Activated CD4-positive, CD25-positive, alpha-beta regulatory T cell treated with anti-CD3 and anti-CD28 coated beads, Interleukin-2, amount 50 U/mL, for 24 hours (primary cell): ENCODE results near the gene FAM120B.

Experiments used
- ATAC-seq, 2 donors: fragments of 150-1000 bp; cut with Tn5 transposase; one replicate each; pipeline ENCODE4 v1.10.0; 2021; ENCODE audit warnings: mild to moderate bottlenecking in 1 of 2, moderate library complexity in 1 of 2

The FAM120B gene

GRCh38 chr6:170362121-170362520 is 55.6 kb downstream of the FAM120B start:
- no peak for ATAC-seq

- ATAC-seq = no peak
Measured at GRCh38 chr6:170363255-170363654, 56.7 kb downstream of the FAM120B start.

- ATAC-seq = no peak
Measured at GRCh38 chr6:170365121-170365520, 58.6 kb downstream of the FAM120B start.

DNA sequence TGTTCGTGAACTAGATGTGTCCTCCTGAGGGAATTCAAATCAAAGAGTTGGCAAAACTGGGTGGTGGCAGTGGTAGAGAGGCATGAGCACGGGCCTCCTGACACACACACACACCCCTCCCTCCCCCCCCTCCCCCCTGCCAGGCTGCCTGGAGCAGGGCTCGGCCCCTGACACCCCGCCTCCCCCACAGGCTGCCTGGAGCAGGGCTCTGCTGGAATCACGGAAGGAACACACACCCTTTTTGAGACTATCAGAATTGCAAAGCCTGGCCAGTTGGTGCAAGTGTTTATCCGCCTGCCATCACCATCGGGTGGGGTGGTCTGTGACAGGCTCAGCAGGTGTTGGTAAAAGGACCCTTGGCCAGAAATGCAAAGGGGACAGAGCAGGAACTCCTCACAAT is 59.0 kb downstream of the FAM120B start:
- ATAC-seq = no peak

- no peak for ATAC-seq
Measured at GRCh38 chr6:170366248-170366960, 59.8 kb downstream of the FAM120B start.

- ATAC-seq = no peak
Measured at GRCh38 chr6:170367241-170367640, 60.7 kb downstream of the FAM120B start.

GRCh38 chr6:170368544-170368943 is 62.0 kb downstream of the FAM120B start:
- no peak for ATAC-seq

DNA sequence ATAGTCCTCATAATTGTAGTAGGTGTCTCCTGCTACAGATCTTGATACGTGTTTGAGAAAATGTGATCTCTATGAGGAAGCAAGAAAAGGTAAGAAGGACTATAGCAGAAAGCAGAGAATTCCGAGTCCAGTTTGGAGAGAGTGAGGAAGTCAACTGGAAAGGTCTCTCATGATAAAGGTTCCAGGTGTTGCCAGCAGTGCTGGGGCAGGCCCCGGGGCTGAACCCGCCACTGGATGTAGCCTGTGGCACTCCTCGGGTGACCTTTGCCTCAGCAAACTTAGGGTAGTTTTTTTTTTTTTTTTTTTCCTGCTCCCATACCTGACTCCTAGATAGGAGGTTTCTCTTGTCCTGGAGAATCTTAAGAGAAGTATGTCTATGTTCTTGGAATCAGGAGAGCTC is 62.8 kb downstream of the FAM120B start:
- no peak for ATAC-seq

GRCh38 chr6:170370416-170370815 is 63.9 kb downstream of the FAM120B start:
- ATAC-seq = peak; percentile 61 to 82

DNA sequence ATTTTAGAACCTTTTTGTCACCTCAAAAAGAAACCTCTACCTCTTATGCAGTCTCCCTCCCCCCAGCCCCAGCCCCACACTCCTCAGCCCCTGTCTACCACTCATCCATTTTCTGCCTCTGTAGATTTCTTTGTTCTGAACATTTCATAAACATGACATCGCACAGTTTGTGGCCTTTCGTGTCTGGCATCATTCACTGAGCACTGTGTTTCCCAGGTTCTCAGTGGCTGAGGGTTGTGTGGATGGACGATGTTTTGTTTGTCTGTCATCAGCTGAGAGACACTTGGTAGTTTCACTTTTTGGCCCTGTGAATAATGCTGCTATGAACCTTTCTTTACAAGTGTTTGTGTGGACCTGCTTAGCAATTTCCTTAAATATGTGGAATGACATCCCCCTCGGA is 64.5 kb downstream of the FAM120B start:
- no peak for ATAC-seq

- no peak for ATAC-seq
Measured at GRCh38 chr6:170371588-170371987, 65.0 kb downstream of the FAM120B start.

DNA sequence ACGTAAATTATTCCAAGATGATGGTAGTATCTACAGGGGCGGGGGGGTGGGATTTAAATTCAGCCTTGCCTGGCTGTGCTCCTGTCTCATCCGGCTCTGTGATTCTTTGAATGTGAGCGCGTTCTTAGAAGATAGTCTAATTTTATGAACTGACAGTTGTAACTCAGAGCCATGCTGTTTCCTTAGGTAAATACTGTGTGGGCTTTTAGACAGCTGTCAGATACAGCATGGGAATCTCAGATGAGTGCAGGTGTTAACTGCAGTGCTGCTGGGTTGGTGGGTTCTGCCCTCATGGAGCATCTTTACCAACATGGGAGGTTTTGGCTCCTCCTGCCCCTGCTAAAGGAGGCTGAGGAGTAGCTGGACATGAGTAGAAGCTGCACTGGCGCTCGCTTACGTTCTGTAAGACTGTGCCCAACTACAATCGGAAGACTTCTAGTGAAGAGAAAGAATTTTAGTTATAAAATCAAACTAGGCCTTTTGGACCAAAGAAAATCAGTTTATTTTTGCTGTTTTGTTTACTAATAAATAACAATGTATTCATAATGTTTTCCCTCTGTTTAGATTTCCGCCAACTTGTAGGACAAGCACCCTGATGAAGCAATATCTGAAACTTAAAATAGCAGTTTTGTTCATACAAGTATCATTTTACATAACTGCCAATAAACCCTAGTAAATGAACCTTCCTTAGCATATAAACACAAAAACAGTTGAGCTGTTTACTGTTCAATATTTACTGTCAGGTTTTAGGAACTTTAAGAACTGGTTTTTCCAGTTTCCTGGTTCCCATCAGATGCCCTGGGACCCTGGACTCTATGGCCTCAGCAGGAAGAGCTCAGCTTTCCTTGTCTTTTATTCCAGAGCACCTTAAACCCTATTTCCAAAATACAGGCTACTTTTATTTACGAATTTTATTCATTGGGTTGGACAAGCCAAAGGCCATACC is 66.1 kb downstream of the FAM120B start:
- ATAC-seq = no peak

DNA sequence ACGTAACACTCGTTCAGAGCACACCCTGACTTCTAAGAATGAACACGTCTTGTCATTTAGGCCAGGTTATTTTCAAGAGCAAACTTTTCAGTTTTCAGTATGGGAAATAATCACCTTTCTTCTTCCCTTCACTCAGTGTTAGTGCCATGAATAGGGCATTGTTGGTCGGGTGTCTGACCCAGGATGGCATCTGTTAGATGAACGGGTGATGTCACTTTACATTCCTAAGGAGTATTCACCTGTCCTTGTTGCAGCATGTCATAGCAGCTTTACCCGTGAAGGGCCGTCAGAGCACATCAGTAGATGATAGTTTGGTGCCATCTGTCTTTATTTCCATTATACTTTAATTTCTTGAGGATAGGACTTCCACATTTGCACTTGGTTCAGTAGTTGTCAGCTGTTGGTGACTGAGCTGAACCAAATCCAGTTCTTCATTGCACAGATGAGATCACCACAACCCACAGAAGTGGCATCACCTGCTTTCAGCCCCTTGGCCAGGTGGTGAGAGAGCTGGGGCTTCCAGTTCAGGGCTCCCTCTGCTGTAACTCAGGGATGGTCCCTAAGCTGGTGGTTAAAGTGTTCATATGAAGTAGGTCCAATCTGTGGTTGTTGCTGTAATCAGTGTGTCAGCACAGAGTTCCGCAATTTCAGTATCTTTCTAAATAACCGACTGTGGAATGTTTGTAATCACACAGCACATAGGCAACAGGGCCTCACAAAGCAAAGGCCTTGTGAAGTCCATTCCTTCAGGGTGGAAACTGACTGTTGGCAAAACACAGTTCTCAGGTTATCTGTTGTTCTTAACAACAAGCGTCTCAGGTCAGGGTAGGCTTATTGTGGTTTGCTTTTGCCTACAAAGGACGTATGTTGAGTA is 68.2 kb downstream of the FAM120B start:
- ATAC-seq = no peak

DNA sequence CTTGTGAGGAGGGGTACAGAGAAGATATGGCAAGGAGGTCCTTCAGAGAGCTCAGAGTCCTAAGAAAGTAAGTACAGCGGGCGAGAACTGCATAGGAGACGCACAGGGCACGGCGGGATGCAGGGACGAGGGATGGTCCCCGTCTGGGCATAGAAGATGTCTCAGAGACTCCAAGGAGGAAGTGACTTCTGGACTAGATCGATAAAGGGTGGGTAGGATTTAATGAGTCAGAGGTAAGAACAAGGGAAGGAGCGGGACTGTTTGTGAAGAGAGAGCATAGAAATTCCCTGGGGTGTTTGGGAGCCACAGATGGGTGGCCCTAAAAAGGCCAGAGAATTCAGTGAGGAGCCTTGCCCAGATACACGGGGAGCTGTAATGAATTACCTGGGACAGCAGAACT is 69.1 kb downstream of the FAM120B start:
- ATAC-seq = no peak

GRCh38 chr6:170376386-170377043 is 70.0 kb downstream of the FAM120B start:
- no peak for ATAC-seq

GRCh38 chr6:170378502-170378901 is 71.9 kb downstream of the FAM120B start:
- ATAC-seq = peak; percentile 53 to 55

- ATAC-seq = no peak
Measured at GRCh38 chr6:170381562-170381961, 75.0 kb downstream of the FAM120B start.

- no peak for ATAC-seq
Measured at GRCh38 chr6:170383466-170384035, 77.0 kb downstream of the FAM120B start.

GRCh38 chr6:170385506-170385905 is 78.9 kb downstream of the FAM120B start:
- ATAC-seq = no peak

DNA sequence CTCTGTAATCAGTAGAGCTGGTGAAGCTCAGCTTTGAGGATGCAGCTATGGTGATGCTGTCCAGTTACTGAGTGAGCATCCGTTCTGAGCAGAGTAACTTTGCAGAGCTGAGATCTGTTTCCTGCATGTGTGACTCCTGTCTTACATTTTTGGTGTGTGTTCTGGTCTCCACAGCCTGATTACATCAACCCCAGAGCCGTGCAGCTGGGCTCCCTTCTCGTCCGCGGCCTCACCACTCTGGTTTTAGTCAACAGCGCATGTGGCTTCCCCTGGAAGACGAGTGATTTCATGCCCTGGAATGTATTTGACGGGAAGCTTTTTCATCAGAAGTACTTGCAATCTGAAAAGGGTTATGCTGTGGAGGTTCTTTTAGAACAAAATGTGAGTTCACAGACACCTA is 81.6 kb downstream of the FAM120B start:
- ATAC-seq = no peak

GRCh38 chr6:170393033-170393432 is 86.5 kb downstream of the FAM120B start:
- ATAC-seq = no peak

DNA sequence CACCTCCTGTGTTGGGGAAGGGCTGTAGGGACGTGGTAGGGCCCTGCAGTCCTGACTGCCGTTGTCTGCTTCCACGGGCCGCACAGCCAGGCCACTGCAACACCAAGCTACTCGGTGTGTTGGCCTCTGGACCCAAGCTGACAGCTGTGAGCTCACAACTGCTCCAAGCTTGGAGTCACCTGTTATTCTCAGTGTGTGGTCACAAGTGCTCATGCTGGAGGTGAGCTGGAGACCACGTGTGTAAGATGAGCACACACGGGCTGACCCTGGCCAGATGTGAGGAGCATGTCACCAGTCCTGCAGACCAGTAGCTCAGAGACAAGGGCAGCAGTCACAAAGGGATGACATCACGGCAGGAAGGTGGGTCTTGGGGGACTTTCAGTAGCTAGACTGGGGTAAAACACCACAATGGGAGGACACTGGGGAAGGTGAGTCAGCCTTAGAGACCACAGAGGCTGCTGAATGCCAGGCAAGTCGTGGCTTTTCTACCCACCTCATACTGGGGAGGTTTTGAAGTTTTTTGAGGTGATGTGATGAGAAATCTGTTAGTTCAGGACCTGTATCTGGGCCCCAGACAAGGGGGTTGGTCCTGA is 87.3 kb downstream of the FAM120B start:
- ATAC-seq = peak; percentile 27 to 51
